Omental fat pad (tissue), 4 donors: ENCODE data around the gene CAPN9. TPM values are rescaled to one million over a fixed set of nuclear protein-coding genes. Genes with fewer than 3 reads are reported as not detected.

Experiments used
- ATAC-seq: fragments of 150-250 bp; one replicate; pipeline ENCODE4 v1.9.1; 2016; ENCODE audit warnings: mild to moderate bottlenecking, moderate library complexity; ENCODE audit not compliant: low FRiP score
- DNase-seq: peaks from one replicate; pipeline ENCODE4 v3.0.0-alpha.2; 2019; ENCODE audit warnings: low spot score
- CTCF ChIP-seq, 3 donors: fragments of 450-650 bp; IDR thresholded peaks; one replicate each; pipeline ENCODE4 v1.5.1; 2016 to 2017; ENCODE audit warnings: antibody characterized with exemption in 3 of 3, mild to moderate bottlenecking in 3 of 3, moderate library complexity in 2 of 3
- total RNA-seq, 4 donors: library from RNA; depleted of rRNA; stranded (reverse); fragments of >200 nt; gene quantifications; one replicate each; pipeline ENCODE4 v1.1.0, GENCODE V29; 2016

CAPN9 gene
- total RNA-seq, 4 donors from 2014 or later = not detected

- no peak for DNase-seq
- ATAC-seq = no peak
- TF ChIP-seq CTCF (IDR thresholded peaks at IDR 0.05) = no peak
Observed at GRCh38 chr1:230823931-230824381, 76.8 kb downstream of the CAPN9 start.

GRCh38 chr1:230824551-230824918, 77.3 kb downstream of the CAPN9 start:
- ATAC-seq (no peak), DNase-seq (no peak)
- no peak for TF ChIP-seq CTCF (IDR thresholded peaks at IDR 0.05)

- TF ChIP-seq CTCF (IDR thresholded peaks at IDR 0.05) = no peak
- DNase-seq (no peak), ATAC-seq (no peak)
Observed at GRCh38 chr1:230824919-230825721, 77.9 kb downstream of the CAPN9 start.

- TF ChIP-seq CTCF (IDR thresholded peaks at IDR 0.05) = no peak
- DNase-seq (no peak), ATAC-seq (no peak)
Observed at GRCh38 chr1:230825761-230826160, 78.6 kb downstream of the CAPN9 start.

GRCh38 chr1:230826166-230826875, 79.1 kb downstream of the CAPN9 start:
- TF ChIP-seq CTCF (IDR thresholded peaks at IDR 0.05) = no peak
- ATAC-seq (no peak), DNase-seq (no peak)

- no peak for TF ChIP-seq CTCF (IDR thresholded peaks at IDR 0.05)
- DNase-seq (no peak), ATAC-seq (no peak)
Observed at GRCh38 chr1:230827081-230827681, 80.0 kb downstream of the CAPN9 start.
